Trophoblast cell (in vitro differentiated cells and primary cell): ENCODE measurements around the gene LENEP.

Source experiments
- DNase-seq, 2 donors: peaks; one replicate each; pipeline ENCODE4 v3.0.0-alpha.2; 2016
- H2AFZ ChIP-seq: 2 replicates; pipeline ENCODE4 v1.6.1; 2013; ENCODE audit warnings: low read length, moderate library complexity, mild to moderate bottlenecking; ENCODE audit not compliant: insufficient read depth, poor library complexity
- H2AK5ac ChIP-seq: 2 replicates; pipeline ENCODE4 v1.6.1; 2013; ENCODE audit warnings: mild to moderate bottlenecking, low read length
- H2BK120ac ChIP-seq: 2 replicates; pipeline ENCODE4 v1.6.1; 2013; ENCODE audit warnings: low read length, mild to moderate bottlenecking, moderate library complexity; ENCODE audit not compliant: insufficient read depth, poor library complexity
- H2BK12ac ChIP-seq: 2 replicates; pipeline ENCODE4 v1.6.1; 2013; ENCODE audit warnings: mild to moderate bottlenecking, low read length, moderate library complexity
- H2BK5ac ChIP-seq: 2 replicates; pipeline ENCODE4 v1.6.1; 2013; ENCODE audit warnings: low read length, low read depth, moderate library complexity, mild to moderate bottlenecking; ENCODE audit not compliant: poor library complexity
- H3K14ac ChIP-seq: 2 replicates; pipeline ENCODE4 v1.6.1; 2013; ENCODE audit warnings: mild to moderate bottlenecking, low read length
- H3K18ac ChIP-seq: 2 replicates; pipeline ENCODE4 v1.6.1; 2013; ENCODE audit warnings: mild to moderate bottlenecking, low read length
- H3K23ac ChIP-seq: 2 replicates; pipeline ENCODE4 v1.6.1; 2013; ENCODE audit warnings: low read length
- H3K27ac ChIP-seq: 2 replicates; pipeline ENCODE4 v1.5.1; 2013; ENCODE audit warnings: low read depth, mild to moderate bottlenecking, inconsistent platforms, low read length, moderate library complexity
- H3K27me3 ChIP-seq: 2 replicates; pipeline ENCODE4 v1.6.1; 2013; ENCODE audit warnings: inconsistent platforms, mild to moderate bottlenecking, low read length, moderate library complexity; ENCODE audit not compliant: insufficient read depth
- H3K36me3 ChIP-seq, 2 experiments: 1 replicate in 1 of 2; 2 replicates in 1 of 2; pipeline ENCODE4 v1.6.1; 2013; ENCODE audit warnings: low read length in 2 of 2, mild to moderate bottlenecking in 2 of 2, moderate library complexity in 1 of 2; ENCODE audit not compliant: insufficient read depth in 2 of 2, control insufficient read depth in 1 of 2
- H3K4ac ChIP-seq: 2 replicates; pipeline ENCODE4 v1.6.1; 2013; ENCODE audit warnings: low read depth, mild to moderate bottlenecking, low read length, moderate library complexity
- H3K4me1 ChIP-seq, 2 experiments: 1 replicate in 1 of 2; 2 replicates in 1 of 2; pipeline ENCODE4 v1.6.1; 2013; ENCODE audit warnings: low read length in 2 of 2, mild to moderate bottlenecking in 2 of 2, moderate library complexity in 1 of 2; ENCODE audit not compliant: insufficient read depth in 2 of 2, control insufficient read depth in 1 of 2
- H3K4me2 ChIP-seq: 2 replicates; pipeline ENCODE4 v1.6.1; 2013; ENCODE audit warnings: inconsistent platforms, mild to moderate bottlenecking, low read length, moderate library complexity
- H3K4me3 ChIP-seq: 2 replicates; pipeline ENCODE4 v1.5.1; 2013; ENCODE audit warnings: mild to moderate bottlenecking, low read depth, low read length, inconsistent platforms
- H3K79me1 ChIP-seq: one replicate; pipeline ENCODE4 v1.6.1; 2013; ENCODE audit warnings: low read length
- H3K79me2 ChIP-seq: 2 replicates; pipeline ENCODE4 v1.6.1; 2013; ENCODE audit warnings: low read length, mild to moderate bottlenecking; ENCODE audit not compliant: control insufficient read depth, insufficient read depth, poor library complexity
- H3K9ac ChIP-seq: 2 replicates; pipeline ENCODE4 v1.6.1; 2013; ENCODE audit warnings: mild to moderate bottlenecking, low read length
- H3K9me3 ChIP-seq: 2 replicates; pipeline ENCODE4 v1.6.1; 2013; ENCODE audit warnings: low read depth, mild to moderate bottlenecking, control low read depth, inconsistent platforms, low read length; ENCODE audit not compliant: insufficient read depth
- H4K12ac ChIP-seq: 2 replicates; pipeline ENCODE4 v1.6.1; 2013; ENCODE audit warnings: low read depth, mild to moderate bottlenecking, low read length, moderate library complexity
- H4K8ac ChIP-seq: 2 replicates; pipeline ENCODE4 v1.6.1; 2013; ENCODE audit warnings: low read depth, mild to moderate bottlenecking, low read length, moderate library complexity
- H4K91ac ChIP-seq: one replicate; pipeline ENCODE4 v1.6.1; 2013; ENCODE audit warnings: low read depth, mild to moderate bottlenecking, low read length, moderate library complexity
- WGBS: extraction: QIAGEN DNeasy Blood & Tissue Kit; methylation state at CpG from one replicate; pipeline ENCODE4 v1.1.7; 2013; ENCODE audit warnings: missing lambda C conversion rate; ENCODE audit not compliant: insufficient read length, insufficient coverage; ENCODE audit errors: extremely low coverage; 5-methylcytosine and 5-hydroxymethylcytosine counted together

Gene LENEP

GRCh38 chr1:154973344-154974101 is 19.9 kb upstream of the LENEP start:
- H3K14ac ChIP-seq = peak overlapping the region; percentile 97

DNA sequence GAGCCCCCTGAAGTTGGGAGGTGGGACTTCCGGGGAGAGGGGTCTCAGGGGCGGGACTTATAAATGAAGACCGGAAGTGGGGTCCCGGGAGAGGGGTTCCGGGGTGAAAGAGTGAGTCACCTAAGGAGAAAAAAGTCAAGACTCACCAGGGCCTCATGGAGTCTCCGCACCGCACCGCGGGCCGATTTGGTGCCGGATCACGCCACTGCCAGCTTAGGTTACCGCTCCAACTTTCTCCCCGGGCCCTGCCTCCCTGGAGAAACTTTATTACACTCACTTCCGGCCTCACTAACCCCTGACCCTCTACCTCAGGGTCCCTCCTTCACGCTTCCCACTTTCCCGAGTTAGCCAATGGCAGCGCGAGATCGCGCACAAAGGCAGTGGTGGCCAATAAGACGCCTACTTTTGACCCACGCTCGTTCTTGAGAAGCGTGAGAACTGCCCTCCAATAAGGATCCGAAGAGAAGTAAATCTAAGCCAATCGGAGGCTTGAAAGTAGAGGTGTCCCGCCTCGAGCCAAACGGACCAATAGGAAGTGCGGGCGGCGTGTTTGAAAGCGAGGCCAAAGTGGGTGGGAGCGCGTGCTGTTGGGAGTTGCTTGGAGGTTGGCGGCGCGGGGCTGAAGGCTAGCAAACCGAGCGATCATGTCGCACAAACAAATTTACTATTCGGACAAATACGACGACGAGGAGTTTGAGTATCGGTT is 19.1 kb upstream of the LENEP start, which contains the start of gene CKS1B:
Gene CKS1B (plus strand): TSS at position 580 of the 706 bp plus-strand sequence. CDS start 65 bp downstream, at position 645.
- peaks cover 36% of the 10 kb centered on the region for H3K79me1 ChIP-seq
- peak within 1 kb of the TSS; percentile 94 for H3K4me3 ChIP-seq
- peak within 1 kb of the TSS; percentile 78 for H2AFZ ChIP-seq
- peak within 1 kb of the TSS; percentile 96 for H4K91ac ChIP-seq
- H3K27me3 ChIP-seq = no peaks in the 10 kb centered on the region
- peak within 1 kb of the TSS; percentile 82 for H4K12ac ChIP-seq
- no peak within 1 kb of the TSS for H3K23ac ChIP-seq
- H2BK12ac ChIP-seq = no peak within 1 kb of the TSS
- no CpG with 5 or more reads among the region's 47 CpGs for WGBS
- H2BK5ac ChIP-seq = peak within 1 kb of the TSS; percentile 91
- H3K36me3 ChIP-seq = peaks cover under 1 to 3% of the 10 kb centered on the region in 2 experiments
- H3K4me2 ChIP-seq = peak within 1 kb of the TSS; percentile 91
- H4K8ac ChIP-seq = peak within 1 kb of the TSS; percentile 87
- peak within 1 kb of the TSS; percentile 92 for H2AK5ac ChIP-seq
- peak within 1 kb of the TSS; percentile 88 for H2BK120ac ChIP-seq
- peak within 1 kb of the TSS; percentile 89 for H3K4ac ChIP-seq
- H3K18ac ChIP-seq = peak within 1 kb of the TSS; percentile 89
- peak within 1 kb of the TSS; percentile 86 for H3K14ac ChIP-seq
- H3K4me1 ChIP-seq = peaks cover 22 to 29% of the 10 kb centered on the region in 2 experiments
- peak within 1 kb of the TSS; percentile 98 for H3K9ac ChIP-seq
- peak; percentile 100 for DNase-seq
- peak within 1 kb of the TSS; percentile 100 for H3K27ac ChIP-seq
- H3K79me2 ChIP-seq = peaks cover 26% of the 10 kb centered on the region
- no peaks in the 10 kb centered on the region for H3K9me3 ChIP-seq

More at GRCh38 chr1:154973344-154974101, 19.9 kb upstream of the LENEP start:
- Histone ChIP-seq H4K12ac (peak overlapping the region; percentile 82), H3K4me3 (peak overlapping the region; percentile 76), H3K27me3 (no peaks in the 10 kb centered on the region), H3K79me1 (peaks cover 36% of the 10 kb centered on the region), H3K4ac (no peak overlapping the region), H4K8ac (peak overlapping the region; percentile 97), H3K9ac (peak overlapping the region; percentile 98), H3K27ac (peak overlapping the region; percentile 100), H3K9me3 (no peaks in the 10 kb centered on the region), H3K23ac (no peak overlapping the region), H3K36me3 (peaks cover 3 to 8% of the 10 kb centered on the region in 2 experiments), H2AK5ac (no peak overlapping the region), H3K79me2 (peaks cover 31% of the 10 kb centered on the region), H3K18ac (peak overlapping the region; percentile 69), H3K4me2 (peak overlapping the region; percentile 71), H2BK5ac (peak overlapping the region; percentile 99), H2AFZ (no peak overlapping the region), H2BK12ac (no peak overlapping the region), H2BK120ac (peak overlapping the region; percentile 97), H3K4me1 (peaks cover 29 to 36% of the 10 kb centered on the region in 2 experiments), H4K91ac (peak overlapping the region; percentile 98)
- DNase-seq = peak; percentile 100
- no CpG with 5 or more reads among the region's 37 CpGs for WGBS

DNA sequence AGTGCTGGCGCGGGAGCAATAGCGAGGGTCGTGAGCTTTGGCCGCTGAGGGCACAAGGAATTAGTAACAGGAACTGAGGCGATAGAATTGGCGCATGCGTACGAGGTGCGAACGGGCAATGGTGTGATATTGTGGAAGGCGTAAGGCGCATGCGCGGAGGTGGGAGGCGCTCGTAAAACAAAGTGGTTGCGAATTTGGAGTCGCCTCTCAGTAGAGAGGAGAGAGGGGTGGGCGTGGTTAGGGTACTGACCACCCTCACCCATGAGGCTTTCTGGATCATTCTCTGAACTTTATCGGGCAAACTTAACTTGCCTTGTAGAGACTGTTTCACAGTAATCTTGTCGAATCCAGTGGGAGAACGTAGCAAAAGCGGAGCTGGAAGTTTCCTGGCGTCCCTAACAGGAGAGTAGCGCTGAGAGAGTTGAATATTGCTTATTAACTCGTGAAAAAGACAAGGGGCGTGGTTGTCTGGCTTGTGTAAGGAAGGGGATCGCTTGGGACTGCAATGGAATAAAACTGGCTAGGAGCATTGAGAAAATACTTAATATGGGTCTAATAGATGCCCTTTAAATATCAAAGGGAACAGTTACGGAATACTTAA is 18.5 kb upstream of the LENEP start:
- H3K27me3 ChIP-seq = no peaks in the 10 kb centered on the region
- no peaks in the 10 kb centered on the region for H3K9me3 ChIP-seq
- H3K23ac ChIP-seq = no peak overlapping the region
- H3K4me3 ChIP-seq = peak overlapping the region; percentile 80
- H4K12ac ChIP-seq = no peak overlapping the region
- peaks cover 2 to 6% of the 10 kb centered on the region in 2 experiments for H3K36me3 ChIP-seq
- no peak overlapping the region for H2AK5ac ChIP-seq
- peak; percentile 97 to 100 for DNase-seq
- H3K4ac ChIP-seq = no peak overlapping the region
- no peak overlapping the region for H2AFZ ChIP-seq
- peak overlapping the region; percentile 94 for H3K27ac ChIP-seq
- H2BK120ac ChIP-seq = peak overlapping the region; percentile 88
- peak overlapping the region; percentile 91 for H3K4me2 ChIP-seq
- H3K79me1 ChIP-seq = peaks cover 36% of the 10 kb centered on the region
- no CpG with 5 or more reads among the region's 30 CpGs for WGBS
- H3K9ac ChIP-seq = peak overlapping the region; percentile 85
- H2BK12ac ChIP-seq = no peak overlapping the region
- H3K79me2 ChIP-seq = peaks cover 22% of the 10 kb centered on the region
- H3K4me1 ChIP-seq = peaks cover 15 to 22% of the 10 kb centered on the region in 2 experiments
- peak overlapping the region; percentile 86 for H4K8ac ChIP-seq
- no peak overlapping the region for H3K18ac ChIP-seq
- H4K91ac ChIP-seq = peak overlapping the region; percentile 79
- peak overlapping the region; percentile 45 for H3K14ac ChIP-seq
- H2BK5ac ChIP-seq = peak overlapping the region; percentile 81

- Histone ChIP-seq H3K36me3 (peaks cover 6% of the 10 kb centered on the region in 2 experiments), H3K79me2 (peaks cover 17% of the 10 kb centered on the region), H4K12ac (peak overlapping the region; percentile 28), H2BK5ac (peak overlapping the region; percentile 53), H3K18ac (peak overlapping the region; percentile 89), H3K9ac (peak overlapping the region; percentile 85), H3K4me2 (peak overlapping the region; percentile 91), H3K4me1 (peaks cover 11 to 16% of the 10 kb centered on the region in 2 experiments), H3K4me3 (peak overlapping the region; percentile 80), H2AFZ (no peak overlapping the region), H2AK5ac (peak overlapping the region; percentile 92), H3K9me3 (no peaks in the 10 kb centered on the region), H3K79me1 (peaks cover 30% of the 10 kb centered on the region), H2BK12ac (no peak overlapping the region), H3K27ac (peak overlapping the region; percentile 94), H3K23ac (no peak overlapping the region), H2BK120ac (peak overlapping the region; percentile 88), H3K4ac (peak overlapping the region; percentile 89), H3K27me3 (no peaks in the 10 kb centered on the region), H3K14ac (peak overlapping the region; percentile 86), H4K8ac (peak overlapping the region; percentile 86), H4K91ac (peak overlapping the region; percentile 79)
- DNase-seq = peak; percentile 15 to 49
- no CpG with 5 or more reads among the region's 24 CpGs for WGBS
Observed at GRCh38 chr1:154975409-154976059, 17.9 kb upstream of the LENEP start.
